AG08395 (cell line): ENCODE results near the gene DNASE1L1.

Experiments
- DNase-seq: peaks from one replicate; pipeline ENCODE4 v3.0.0; 2012; ENCODE audit warnings: mixed read lengths, low spot score

DNASE1L1 gene

GRCh38 chrX:154367474-154368308, 41.4 kb downstream of the DNASE1L1 start:
- DNase-seq: no peak

DNA sequence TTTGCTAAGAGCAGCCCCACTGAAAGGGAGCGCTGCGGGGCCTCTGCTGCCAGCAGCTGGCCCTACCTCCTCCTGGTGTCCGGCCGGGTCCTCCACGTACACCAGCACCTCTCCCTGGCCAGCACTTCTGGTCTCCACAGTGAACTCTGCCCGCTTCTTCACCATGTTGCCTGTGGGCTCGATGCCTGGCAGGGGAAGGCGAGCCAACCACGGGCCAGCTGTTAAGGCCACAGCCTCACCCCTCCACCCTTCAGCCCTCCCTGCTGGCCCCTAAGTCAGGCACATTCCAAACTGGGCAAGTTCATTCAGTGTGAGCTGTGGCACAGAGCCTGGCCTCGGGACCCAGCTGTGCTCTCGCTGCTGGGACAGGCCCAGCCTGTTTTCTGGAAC, 42.4 kb downstream of the DNASE1L1 start:
- no peak for DNase-seq

GRCh38 chrX:154365997-154366665, 42.9 kb downstream of the DNASE1L1 start:
- DNase-seq: no peak

GRCh38 chrX:154365052-154365600, 43.9 kb downstream of the DNASE1L1 start:
- DNase-seq: no peak

GRCh38 chrX:154363706-154364439, 45.2 kb downstream of the DNASE1L1 start:
- DNase-seq: no peak

- DNase-seq: no peak
Measured at GRCh38 chrX:154362085-154362742, 46.8 kb downstream of the DNASE1L1 start.

GRCh38 chrX:154360155-154360713, 48.8 kb downstream of the DNASE1L1 start:
- no peak for DNase-seq

DNA sequence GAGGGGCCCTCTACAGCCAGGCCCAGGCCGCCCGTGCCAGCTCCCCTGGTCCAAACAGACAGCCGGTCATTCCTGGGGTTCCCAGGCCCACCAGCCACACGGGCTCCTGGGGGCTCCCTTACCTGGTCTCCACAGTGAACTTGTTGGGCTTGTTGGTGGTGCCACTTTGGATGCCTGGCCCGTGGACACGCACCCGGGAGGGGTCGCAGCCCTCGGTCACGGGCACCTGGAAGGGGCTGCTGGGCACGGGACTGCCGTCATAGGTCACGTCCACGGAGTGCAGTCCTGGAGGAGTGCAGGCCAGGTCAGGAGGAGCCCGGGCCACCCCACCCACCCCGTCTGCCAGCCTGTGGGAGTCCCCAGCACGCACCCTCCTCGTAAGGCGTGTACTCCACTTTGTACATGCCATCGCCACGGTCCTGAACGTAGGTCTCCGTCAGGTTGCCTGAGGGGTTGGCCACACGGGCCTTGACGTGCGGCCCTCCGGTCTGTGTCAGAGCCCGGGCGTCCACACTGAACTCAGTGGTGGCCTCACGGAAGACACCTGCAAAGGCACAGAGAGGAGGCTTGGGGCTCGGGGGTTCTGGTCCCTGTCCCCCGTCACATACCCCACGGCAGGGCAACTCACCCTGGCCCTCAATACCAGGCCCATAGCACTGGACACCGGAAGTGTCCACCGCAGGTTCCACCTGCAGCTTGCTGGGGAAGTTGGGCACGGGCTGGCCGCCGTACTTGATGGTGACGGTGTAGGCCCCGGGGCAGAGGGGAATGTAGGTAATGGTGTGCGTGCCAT, 49.5 kb downstream of the DNASE1L1 start:
- DNase-seq: no peak

DNA sequence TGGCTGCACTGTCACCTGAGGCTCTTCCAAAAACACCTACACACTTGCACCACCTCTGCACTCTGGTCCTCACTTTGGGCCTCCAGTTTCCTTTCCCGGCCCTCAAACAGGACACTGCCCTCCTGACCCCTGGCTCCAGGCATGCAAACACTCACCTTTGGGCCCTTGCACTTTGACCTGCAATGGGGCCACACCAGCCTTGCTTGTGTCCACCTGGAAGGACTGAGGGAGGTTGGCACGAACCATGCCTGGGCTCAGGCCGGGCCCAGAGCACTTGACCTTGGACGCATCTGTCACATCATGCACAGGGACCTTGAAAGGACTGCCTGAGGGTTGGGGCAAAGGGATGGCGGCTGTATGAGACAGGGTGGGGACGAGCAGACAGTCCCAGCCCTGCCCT, 50.2 kb downstream of the DNASE1L1 start:
- no peak for DNase-seq

- DNase-seq: no peak
Measured at GRCh38 chrX:154358011-154358410, 51.0 kb downstream of the DNASE1L1 start.

DNA sequence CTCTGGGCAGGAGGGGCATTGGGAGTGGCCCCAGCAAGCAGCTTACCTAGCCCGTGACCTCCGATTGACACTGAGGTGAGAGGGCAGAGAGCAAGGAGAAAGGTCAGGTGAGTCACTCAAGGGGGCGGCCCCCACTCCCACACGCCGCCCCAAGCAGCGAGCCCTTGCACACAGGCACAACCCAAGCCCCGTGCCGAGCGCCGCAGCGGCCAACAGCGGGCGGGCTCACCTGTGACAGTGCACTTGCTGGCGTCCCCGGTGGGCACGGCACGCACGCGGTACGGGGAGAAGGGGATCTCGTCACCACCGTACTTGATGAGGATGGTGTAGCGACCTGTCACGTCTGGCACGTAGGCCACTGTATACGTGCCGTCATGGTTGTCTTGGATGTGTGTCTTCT, 51.8 kb downstream of the DNASE1L1 start:
- no peak for DNase-seq

DNA sequence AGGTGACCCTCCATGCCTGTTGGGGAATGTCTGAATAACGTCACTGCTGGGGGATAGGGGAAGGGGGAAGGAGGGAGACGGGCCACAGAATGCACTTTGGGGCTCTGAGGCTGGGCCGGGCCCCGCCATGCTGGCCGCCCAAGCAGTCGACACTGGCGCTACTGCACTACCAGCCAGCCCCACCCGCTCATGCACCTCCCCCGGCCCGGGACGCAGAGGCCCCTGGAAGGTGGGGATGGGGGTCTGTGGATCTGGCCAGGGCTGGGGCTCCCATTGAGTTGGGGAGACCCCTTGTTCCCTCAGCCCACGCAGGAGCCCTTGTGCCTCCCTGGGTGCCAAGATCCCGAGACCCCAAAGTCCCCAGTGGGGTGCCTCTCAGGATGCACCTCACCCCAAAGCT, 52.5 kb downstream of the DNASE1L1 start:
- DNase-seq: no peak

GRCh38 chrX:154355776-154356140, 53.3 kb downstream of the DNASE1L1 start:
- no peak for DNase-seq

- DNase-seq: no peak
Measured at GRCh38 chrX:154355094-154355775, 53.8 kb downstream of the DNASE1L1 start.

DNA sequence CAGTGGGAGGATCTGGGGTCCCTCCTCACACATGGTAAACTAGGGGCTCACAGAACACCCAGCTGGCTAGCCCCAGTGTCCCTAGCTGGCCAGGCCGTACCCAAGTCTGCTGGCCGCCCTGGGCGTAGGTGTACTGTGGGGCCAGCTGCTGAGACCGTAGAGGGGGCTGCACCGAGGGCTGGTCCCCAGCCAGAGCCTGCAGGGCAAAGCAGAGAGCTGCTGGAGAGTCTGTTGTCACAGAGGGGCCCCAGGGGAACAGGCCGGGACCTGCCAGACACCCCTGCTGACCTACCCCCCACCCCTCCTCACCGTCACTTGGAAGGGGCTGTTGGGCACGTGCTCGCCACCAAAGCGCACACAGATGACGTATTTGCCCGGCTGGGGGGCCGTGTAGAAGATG, 54.5 kb downstream of the DNASE1L1 start:
- no peak for DNase-seq

DNA sequence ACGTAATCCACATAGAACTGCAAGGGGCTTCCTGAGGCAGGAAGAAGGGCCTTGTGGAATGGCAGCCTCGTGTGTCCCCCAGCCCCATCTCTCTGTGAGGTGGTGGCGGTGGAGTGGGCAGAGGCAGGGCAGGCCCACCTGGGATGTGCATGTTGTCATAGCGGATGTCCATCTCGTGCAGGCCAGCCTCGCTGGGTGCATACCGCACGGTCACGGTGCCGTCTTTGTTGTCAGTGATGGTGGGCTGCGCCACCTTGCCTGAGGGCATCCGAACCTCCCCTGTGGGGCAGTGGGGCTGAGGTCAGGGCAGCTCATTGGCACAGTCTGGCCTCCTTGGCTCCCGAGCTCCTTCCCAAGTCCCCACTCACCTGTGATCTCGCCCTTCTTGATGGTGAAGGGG, 55.0 kb downstream of the DNASE1L1 start:
- DNase-seq: no peak

DNA sequence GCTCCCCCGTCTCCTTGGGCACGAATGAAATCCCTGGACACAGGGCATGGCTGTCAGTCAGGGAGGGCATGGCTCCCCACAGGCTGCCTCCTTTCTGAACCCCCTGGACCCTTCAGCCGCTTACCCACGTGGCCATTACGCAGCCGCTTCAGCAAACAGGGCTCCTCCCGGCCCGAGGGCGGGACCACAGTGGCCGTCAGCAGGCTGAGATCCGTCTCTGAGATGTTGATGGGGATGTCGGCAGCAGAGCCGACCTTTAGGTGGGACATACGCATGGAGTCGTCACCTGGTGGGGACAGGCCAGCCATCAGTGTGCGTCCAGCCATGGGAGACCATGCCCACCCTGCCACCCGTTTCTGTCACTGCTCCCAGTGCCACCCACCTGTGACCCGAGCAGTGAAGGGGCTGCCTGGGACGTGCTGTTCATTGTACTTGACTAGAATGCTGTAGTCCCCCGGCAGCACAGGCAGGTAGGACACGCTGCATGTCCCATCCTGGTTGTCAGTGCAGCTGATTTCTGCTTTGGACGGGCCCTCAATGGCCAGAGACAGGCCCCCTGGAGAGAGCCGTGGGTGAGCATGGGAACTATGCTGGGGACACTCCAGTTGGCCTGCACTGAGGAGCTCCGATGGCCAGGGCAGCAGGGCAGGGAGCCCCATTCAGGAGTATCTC, 55.7 kb downstream of the DNASE1L1 start:
- DNase-seq: no peak

- DNase-seq: no peak
Measured at GRCh38 chrX:154352466-154352865, 56.6 kb downstream of the DNASE1L1 start.

DNA sequence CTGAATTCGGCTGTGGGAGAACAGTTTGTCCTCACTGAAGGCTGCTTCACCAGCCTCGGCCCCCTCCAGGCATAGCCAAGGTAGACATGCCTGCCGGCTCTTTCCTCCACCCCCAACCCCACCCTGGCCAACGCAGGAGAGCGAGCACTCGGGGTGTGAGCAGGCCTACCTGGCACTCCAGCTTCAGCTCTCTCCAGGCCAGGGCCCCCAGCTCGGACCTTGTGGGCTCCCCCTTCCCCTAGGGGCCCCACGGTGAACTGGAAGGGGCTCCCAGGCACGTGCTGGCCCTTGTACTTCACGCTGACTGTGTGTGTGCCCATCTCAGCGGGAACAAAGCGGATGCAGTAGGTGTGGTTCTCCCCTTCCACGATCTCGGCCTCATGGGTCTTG, 57.0 kb downstream of the DNASE1L1 start:
- no peak for DNase-seq
